ENCODE results near the gene SUPT7L. TPM values are rescaled to one million over a fixed set of nuclear protein-coding genes. Genes with fewer than 3 reads are reported as not detected.

Gene SUPT7L
- total RNA-seq, 1 experiment from 2014 or later = 25.2 TPM

DNA sequence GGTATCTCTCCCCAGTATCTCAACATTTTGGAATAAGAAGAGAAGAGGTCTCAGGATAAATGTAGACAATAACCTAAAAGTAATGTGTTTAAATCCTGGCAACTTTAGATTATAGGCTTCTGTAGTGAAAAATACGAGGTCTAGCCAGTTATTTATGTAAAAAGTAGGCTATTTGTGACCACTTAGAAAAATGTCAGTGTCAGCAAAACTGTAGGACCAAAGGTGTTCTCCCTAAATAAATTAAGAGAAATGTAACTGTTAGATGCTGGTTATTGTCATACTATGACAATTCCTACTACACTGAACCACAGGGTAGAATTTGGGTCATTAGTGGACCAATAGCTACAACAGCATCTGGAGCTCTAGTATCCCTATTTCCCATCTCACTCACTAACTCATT, 2.0 kb downstream of the SUPT7L start:
- Histone ChIP-seq H3K4me1 (ENCODE audit: control insufficient read depth in 1 of 2, insufficient read depth in 2 of 2, low read length in 2 of 2) (peaks cover 7 to 17% of the 10 kb centered on the region in 2 experiments), H3K9me3 (ENCODE audit: control insufficient read depth in 1 of 2, insufficient read depth in 1 of 2, low read depth in 1 of 2, low read length in 2 of 2) (no peaks in the 10 kb centered on the region), H3K4me3 (replicated peaks in 1 of 2; ENCODE audit: low read depth in 1 of 2, low read length in 2 of 2) (no peak overlapping the region), H3K4me2 (ENCODE audit: low read length) (no peak overlapping the region), H4K20me1 (ENCODE audit: insufficient read depth) (no peaks in the 10 kb centered on the region), H3K9me2 (ENCODE audit: insufficient read depth) (no peaks in the 10 kb centered on the region), H3K79me2 (ENCODE audit: insufficient read depth, low read length) (peaks cover 51% of the 10 kb centered on the region), H3K9ac (ENCODE audit: low read length) (no peak overlapping the region), H3K27me3 (ENCODE audit: insufficient read depth, low read length) (no peaks in the 10 kb centered on the region), H3K27ac (ENCODE audit: low read depth, low read length) (no peak overlapping the region), H2AFZ (ENCODE audit: low read depth, low read length, poor library complexity, severe bottlenecking) (no peak overlapping the region), H3K36me3 (ENCODE audit: control insufficient read depth in 1 of 2, insufficient read depth in 2 of 2, low read length in 2 of 2) (peaks cover 25 to 32% of the 10 kb centered on the region in 2 experiments)
- POLR2A ChIA-PET = no interaction called here
- CTCF ChIA-PET = no interaction called here
- DNase-seq (ENCODE audit: low read depth, low spot score) = no peak
- BruUV-seq (replicated peaks) = no TSS peak
- intact Hi-C loops (cut with micrococcal nuclease) = loop anchor here (5.0 kb wide), 1 partner anchor 254 kb away; the partner anchor contains the start of gene PPM1G
- no peak for ATAC-seq
- no peak for TF ChIP-seq ELF1 (IDR thresholded peaks at IDR 0.05; ENCODE audit: borderline replicate concordance, low read depth)
- TF ChIP-seq CEBPB (IDR thresholded peaks at IDR 0.05; ENCODE audit: low read depth) = no peak
- no peak for TF ChIP-seq YY1 (IDR thresholded peaks at IDR 0.05; ENCODE audit: extremely low read depth, insufficient replicate concordance, low read depth, low read length)
- no peak for TF ChIP-seq RAD21 (IDR thresholded peaks at IDR 0.05; ENCODE audit: low read depth)
- no peak for TF ChIP-seq EGR1 (IDR thresholded peaks at IDR 0.05; ENCODE audit: low read depth)
- TF ChIP-seq, protein P1, sequence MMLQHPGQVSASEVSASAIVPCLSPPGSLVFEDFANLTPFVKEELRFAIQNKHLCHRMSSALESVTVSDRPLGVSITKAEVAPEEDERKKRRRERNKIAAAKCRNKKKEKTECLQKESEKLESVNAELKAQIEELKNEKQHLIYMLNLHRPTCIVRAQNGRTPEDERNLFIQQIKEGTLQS (IDR thresholded peaks at IDR 0.05) = no peak
- TF ChIP-seq, protein P2, sequence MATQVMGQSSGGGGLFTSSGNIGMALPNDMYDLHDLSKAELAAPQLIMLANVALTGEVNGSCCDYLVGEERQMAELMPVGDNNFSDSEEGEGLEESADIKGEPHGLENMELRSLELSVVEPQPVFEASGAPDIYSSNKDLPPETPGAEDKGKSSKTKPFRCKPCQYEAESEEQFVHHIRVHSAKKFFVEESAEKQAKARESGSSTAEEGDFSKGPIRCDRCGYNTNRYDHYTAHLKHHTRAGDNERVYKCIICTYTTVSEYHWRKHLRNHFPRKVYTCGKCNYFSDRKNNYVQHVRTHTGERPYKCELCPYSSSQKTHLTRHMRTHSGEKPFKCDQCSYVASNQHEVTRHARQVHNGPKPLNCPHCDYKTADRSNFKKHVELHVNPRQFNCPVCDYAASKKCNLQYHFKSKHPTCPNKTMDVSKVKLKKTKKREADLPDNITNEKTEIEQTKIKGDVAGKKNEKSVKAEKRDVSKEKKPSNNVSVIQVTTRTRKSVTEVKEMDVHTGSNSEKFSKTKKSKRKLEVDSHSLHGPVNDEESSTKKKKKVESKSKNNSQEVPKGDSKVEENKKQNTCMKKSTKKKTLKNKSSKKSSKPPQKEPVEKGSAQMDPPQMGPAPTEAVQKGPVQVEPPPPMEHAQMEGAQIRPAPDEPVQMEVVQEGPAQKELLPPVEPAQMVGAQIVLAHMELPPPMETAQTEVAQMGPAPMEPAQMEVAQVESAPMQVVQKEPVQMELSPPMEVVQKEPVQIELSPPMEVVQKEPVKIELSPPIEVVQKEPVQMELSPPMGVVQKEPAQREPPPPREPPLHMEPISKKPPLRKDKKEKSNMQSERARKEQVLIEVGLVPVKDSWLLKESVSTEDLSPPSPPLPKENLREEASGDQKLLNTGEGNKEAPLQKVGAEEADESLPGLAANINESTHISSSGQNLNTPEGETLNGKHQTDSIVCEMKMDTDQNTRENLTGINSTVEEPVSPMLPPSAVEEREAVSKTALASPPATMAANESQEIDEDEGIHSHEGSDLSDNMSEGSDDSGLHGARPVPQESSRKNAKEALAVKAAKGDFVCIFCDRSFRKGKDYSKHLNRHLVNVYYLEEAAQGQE (IDR thresholded peaks at IDR 0.05; ENCODE audit: low read depth) = no peak
- no peak for TF ChIP-seq POLR2AphosphoS5 (IDR thresholded peaks at IDR 0.05; ENCODE audit: low read depth, low read length)
- TF ChIP-seq, protein P3, sequence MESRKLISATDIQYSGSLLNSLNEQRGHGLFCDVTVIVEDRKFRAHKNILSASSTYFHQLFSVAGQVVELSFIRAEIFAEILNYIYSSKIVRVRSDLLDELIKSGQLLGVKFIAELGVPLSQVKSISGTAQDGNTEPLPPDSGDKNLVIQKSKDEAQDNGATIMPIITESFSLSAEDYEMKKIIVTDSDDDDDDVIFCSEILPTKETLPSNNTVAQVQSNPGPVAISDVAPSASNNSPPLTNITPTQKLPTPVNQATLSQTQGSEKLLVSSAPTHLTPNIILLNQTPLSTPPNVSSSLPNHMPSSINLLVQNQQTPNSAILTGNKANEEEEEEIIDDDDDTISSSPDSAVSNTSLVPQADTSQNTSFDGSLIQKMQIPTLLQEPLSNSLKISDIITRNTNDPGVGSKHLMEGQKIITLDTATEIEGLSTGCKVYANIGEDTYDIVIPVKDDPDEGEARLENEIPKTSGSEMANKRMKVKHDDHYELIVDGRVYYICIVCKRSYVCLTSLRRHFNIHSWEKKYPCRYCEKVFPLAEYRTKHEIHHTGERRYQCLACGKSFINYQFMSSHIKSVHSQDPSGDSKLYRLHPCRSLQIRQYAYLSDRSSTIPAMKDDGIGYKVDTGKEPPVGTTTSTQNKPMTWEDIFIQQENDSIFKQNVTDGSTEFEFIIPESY (IDR thresholded peaks at IDR 0.05; ENCODE audit: extremely low read depth, insufficient replicate concordance, low read length) = no peak
- TF ChIP-seq CBX3 (IDR thresholded peaks at IDR 0.05; ENCODE audit: low read depth) = no peak
- no peak for TF ChIP-seq SIN3A (IDR thresholded peaks at IDR 0.05; ENCODE audit: low read depth)
- no peak for TF ChIP-seq POLR2A (IDR thresholded peaks at IDR 0.05; ENCODE audit: borderline replicate concordance, extremely low read depth, insufficient read depth, insufficient read length)
- TF ChIP-seq EZH2phosphoT487 (IDR thresholded peaks at IDR 0.05; ENCODE audit: borderline replicate concordance) = no peak
- no peak for TF ChIP-seq FOSL1 (IDR thresholded peaks at IDR 0.05; ENCODE audit: low read depth)
- TF ChIP-seq, protein P4, sequence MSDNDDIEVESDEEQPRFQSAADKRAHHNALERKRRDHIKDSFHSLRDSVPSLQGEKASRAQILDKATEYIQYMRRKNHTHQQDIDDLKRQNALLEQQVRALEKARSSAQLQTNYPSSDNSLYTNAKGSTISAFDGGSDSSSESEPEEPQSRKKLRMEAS (IDR thresholded peaks at IDR 0.05) = no peak
- RAD21 ChIA-PET (ENCODE audit: low non-redundant PET in 1 of 2, low total read pairs in 2 of 2, uncharacterized antibody in 2 of 2, unreplicated experiment in 2 of 2) = no interaction called here

Data from HCT116 (cell line).